Stimulated activated CD4-positive, alpha-beta T cell treated with anti-CD3 and anti-CD28 coated beads, Interleukin-1b, Interleukin-23, amount 100 ng/mL, for 48 hours (primary cell): ENCODE measurements around the gene FBLN1.
"Not testable (repeated sequence)": the region's sequence is repeated elsewhere in the genome, so short reads cannot be mapped to it uniquely, and the experiment has no call there.

Experiments used
- DNase-seq: peaks from one replicate; pipeline ENCODE4 v3.0.0-alpha.2; 2020

FBLN1 gene

GRCh38 chr22:45586651-45587405 is 84.1 kb downstream of the FBLN1 start:
- DNase-seq, result no peak

GRCh38 chr22:45587638-45588505 is 85.2 kb downstream of the FBLN1 start:
- DNase-seq, result no peak

- DNase-seq, result no peak
Measured at GRCh38 chr22:45589556-45589955, 86.9 kb downstream of the FBLN1 start.

- DNase-seq, result no peak
Measured at GRCh38 chr22:45590262-45590661, 87.6 kb downstream of the FBLN1 start.

GRCh38 chr22:45591633-45592213 is 89.0 kb downstream of the FBLN1 start:
- DNase-seq, result not testable (repeated sequence)

- DNase-seq, result no peak
Measured at GRCh38 chr22:45594123-45594941, 91.6 kb downstream of the FBLN1 start.

DNA sequence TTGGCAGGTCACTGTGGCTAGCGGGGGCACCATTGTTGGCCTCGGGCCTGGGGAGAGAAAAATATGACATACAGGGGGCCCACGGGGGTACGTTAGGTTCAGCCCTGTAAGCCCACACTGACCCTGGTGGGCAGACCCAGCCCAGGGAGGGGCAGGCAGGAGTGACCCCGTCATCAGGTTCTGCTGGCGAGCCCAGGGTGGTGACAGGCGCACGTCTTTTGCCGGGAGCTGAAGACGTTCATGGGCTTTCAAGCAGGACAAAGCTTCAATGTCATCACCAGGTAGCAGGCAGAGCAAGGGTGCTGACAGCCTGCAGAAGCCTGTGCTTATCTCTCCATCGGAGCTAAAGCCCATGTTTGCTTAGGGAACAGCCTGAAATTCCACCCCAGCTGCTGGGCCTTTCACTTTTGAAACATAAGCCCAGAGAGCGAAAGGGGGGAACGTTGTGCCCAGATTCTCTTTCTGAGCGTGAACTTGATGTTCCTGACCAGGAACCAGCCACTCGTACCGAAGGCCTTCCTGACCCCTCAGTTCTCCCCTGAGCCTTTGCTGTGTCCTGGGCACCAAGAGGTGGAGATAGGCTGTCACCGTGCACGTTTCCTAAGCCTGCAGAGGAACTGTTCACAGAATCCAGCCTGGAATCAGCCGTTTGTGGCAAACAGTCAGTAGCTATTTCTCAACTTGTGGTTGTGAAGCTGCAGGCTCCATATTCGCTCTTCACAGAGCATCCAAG is 94.9 kb downstream of the FBLN1 start:
- DNase-seq, result no peak

DNA sequence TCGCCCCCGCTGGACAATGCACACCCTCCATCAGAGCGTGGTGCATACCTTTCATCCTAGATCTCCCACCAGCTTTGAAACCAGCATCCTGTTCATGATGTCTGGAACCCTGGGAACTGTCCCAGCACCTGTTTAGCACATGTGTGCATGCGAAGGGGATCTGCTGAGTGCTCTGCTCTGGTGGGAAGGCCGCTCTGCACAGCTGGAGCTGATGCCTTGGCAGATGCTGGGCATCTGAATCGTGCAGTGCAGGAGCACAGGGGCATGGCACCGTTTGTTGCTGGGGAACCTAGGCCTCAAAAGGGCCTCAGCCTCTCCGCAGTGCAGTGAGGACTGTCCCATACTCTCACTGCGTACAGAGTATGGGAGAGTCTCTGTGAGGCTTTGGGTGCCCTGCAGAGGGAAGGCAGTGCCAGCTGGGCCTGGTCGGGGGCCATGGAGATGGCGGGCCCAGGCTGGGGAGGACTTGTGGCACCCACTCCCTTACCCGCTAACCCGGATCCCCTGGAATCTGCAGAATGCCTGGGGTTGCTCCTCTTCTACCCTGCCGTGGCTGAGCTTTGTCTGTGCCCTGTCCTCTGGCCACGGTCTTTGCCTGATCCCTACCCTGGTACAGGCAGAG is 96.0 kb downstream of the FBLN1 start:
- DNase-seq, result no peak

- DNase-seq, result no peak
Measured at GRCh38 chr22:45599836-45600577, 97.3 kb downstream of the FBLN1 start.

- DNase-seq, result no peak
Measured at GRCh38 chr22:45600790-45601730, 98.4 kb downstream of the FBLN1 start.

GRCh38 chr22:45602004-45602733 is 99.5 kb downstream of the FBLN1 start:
- no peak for DNase-seq

GRCh38 chr22:45602824-45603595 is 100.3 kb downstream of the FBLN1 start:
- no peak for DNase-seq

DNA sequence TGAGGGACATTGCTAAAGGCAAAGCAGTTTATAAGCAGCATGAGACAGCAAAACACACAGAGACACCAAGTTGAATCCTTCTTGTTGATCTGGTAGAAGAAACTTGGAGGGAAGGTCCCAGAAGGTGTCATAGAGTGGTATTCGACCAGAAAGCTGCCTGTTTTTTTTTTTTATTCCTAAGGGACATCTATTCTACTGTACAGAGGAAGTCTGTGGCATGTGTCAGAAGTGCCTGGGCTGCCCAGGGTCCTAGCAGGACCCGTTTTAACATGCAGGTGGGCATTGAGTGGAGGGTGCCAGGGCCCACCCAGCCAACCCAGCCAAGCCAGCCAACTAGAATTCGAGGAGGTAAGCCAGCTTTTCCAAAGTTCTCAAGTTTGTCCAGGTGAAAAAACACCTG is 100.9 kb downstream of the FBLN1 start:
- DNase-seq, result no peak

GRCh38 chr22:45608045-45608444 is 105.4 kb downstream of the FBLN1 start:
- DNase-seq, result not testable (repeated sequence)

DNA sequence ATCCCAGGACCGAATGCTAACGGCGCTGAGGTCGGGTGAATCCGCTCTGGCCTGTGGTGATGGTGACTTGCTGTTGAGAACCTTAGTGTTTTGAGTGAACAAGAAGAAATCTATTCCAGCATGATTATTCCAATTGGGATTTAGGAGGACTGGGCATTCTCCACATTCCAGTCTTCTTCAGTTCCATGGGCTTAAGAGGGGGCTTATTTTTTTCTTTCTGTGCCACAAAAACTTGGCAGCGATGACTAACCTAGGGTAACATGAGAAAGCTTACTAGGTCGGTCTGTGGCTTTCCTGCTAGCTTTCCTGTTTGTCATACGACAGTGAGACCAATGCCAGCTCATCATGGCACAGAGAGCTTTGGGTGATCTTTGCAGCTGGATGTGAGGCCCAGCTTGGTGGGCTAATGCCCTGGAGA is 106.1 kb downstream of the FBLN1 start:
- DNase-seq, result peak; percentile 8

- DNase-seq, result peak; percentile 23
Measured at GRCh38 chr22:45612451-45612901, 109.8 kb downstream of the FBLN1 start.

- no peak for DNase-seq
Measured at GRCh38 chr22:45612940-45613339, 110.3 kb downstream of the FBLN1 start.

DNA sequence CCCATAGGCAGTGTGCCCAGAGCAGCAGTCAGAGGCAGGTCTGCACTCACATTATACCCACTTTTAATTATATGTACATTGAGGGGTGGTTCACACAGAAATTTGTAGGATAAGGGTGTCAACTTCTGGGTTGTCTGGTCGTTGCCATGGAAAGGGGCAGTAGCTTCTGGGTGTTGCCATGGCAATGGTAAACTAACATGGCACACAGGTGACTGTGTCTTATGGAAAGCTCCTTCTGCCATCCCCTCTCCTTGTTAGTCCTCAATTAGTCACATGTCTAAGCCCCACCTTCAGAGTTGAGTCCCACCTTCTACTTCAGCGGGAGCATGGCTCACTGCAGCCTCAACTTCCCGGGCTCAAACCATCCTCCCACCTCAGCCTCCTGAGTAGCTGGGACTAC is 112.7 kb downstream of the FBLN1 start:
- no peak for DNase-seq
